SIG-M5 treated with dmso at 0.1 percent for 504 hours (cell line): ENCODE measurements around the gene AKAP13.

Experiments
- DNase-seq: peaks from one replicate; lab custom pipeline; 2025; ENCODE audit not compliant: unreplicated experiment; lab: John Stamatoyannopoulos, UW

The AKAP13 gene

GRCh38 chr15:85762756-85763127 is 382.3 kb downstream of the AKAP13 start:
- DNase-seq: no peak

GRCh38 chr15:85763157-85763556 is 382.8 kb downstream of the AKAP13 start:
- DNase-seq: no peak

GRCh38 chr15:85763673-85764633 is 383.6 kb downstream of the AKAP13 start:
- no peak for DNase-seq

- no peak for DNase-seq
Observed at GRCh38 chr15:85764649-85765277, 384.4 kb downstream of the AKAP13 start.

GRCh38 chr15:85766001-85766831 is 385.8 kb downstream of the AKAP13 start:
- DNase-seq: no peak

GRCh38 chr15:85767785-85768529 is 387.6 kb downstream of the AKAP13 start:
- no peak for DNase-seq

GRCh38 chr15:85768595-85769168 is 388.3 kb downstream of the AKAP13 start:
- DNase-seq: no peak

GRCh38 chr15:85769182-85769900 is 388.9 kb downstream of the AKAP13 start:
- no peak for DNase-seq

GRCh38 chr15:85770096-85771041 is 390.0 kb downstream of the AKAP13 start:
- no peak for DNase-seq

- DNase-seq: no peak
Observed at GRCh38 chr15:85771271-85771670, 390.9 kb downstream of the AKAP13 start.

GRCh38 chr15:85771781-85772445 is 391.5 kb downstream of the AKAP13 start:
- no peak for DNase-seq

- no peak for DNase-seq
Observed at GRCh38 chr15:85772668-85773067, 392.3 kb downstream of the AKAP13 start.

- no peak for DNase-seq
Observed at GRCh38 chr15:85773249-85773648, 392.8 kb downstream of the AKAP13 start.

- no peak for DNase-seq
Observed at GRCh38 chr15:85773970-85774369, 393.6 kb downstream of the AKAP13 start.

GRCh38 chr15:85777250-85778106 is 397.1 kb downstream of the AKAP13 start:
- DNase-seq: no peak

- DNase-seq: no peak
Observed at GRCh38 chr15:85778107-85778776, 397.8 kb downstream of the AKAP13 start.

GRCh38 chr15:85779249-85779648 is 398.8 kb downstream of the AKAP13 start:
- no peak for DNase-seq
